ENCODE data around the gene P2RX6.
"Not testable (repeated sequence)": the region's sequence is repeated elsewhere in the genome, so short reads cannot be mapped to it uniquely, and the experiment has no call there.

The P2RX6 gene

DNA sequence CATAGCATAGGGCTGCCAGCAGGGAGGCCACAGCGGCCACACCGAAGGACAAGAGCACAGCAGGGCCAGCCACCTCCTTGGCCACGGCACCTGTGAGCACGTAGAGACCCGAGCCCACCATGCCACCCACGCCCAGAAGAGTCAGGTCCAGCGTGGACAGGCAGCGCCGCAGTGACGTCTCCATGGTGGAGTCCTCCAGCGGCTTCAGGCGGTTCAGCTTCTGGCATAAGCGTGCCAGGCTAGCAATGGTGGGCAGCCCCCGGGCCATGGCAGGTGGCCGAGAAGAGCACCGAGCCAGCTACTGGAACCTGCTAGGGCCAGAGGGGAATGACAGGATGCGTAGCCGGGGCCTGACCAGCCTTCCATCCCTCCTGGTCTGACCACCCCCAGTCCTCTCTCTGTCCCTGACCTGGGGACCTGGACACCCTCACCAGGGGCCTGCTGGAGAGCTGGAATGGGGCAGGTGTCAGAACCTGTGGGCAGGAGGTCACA lies 16.6 kb downstream of the P2RX6 start:
- no peak for DNase-seq (ENCODE audit: low read depth)

- no peak for DNase-seq (ENCODE audit: low read depth)
Observed at GRCh38 chr22:21032037-21032867, 17.3 kb downstream of the P2RX6 start, which contains the start of gene SLC7A4. Gene SLC7A4, minus strand, starts transcription at chr22:21032561. Its CDS starts 749 bp downstream, at chr22:21031812.

DNA sequence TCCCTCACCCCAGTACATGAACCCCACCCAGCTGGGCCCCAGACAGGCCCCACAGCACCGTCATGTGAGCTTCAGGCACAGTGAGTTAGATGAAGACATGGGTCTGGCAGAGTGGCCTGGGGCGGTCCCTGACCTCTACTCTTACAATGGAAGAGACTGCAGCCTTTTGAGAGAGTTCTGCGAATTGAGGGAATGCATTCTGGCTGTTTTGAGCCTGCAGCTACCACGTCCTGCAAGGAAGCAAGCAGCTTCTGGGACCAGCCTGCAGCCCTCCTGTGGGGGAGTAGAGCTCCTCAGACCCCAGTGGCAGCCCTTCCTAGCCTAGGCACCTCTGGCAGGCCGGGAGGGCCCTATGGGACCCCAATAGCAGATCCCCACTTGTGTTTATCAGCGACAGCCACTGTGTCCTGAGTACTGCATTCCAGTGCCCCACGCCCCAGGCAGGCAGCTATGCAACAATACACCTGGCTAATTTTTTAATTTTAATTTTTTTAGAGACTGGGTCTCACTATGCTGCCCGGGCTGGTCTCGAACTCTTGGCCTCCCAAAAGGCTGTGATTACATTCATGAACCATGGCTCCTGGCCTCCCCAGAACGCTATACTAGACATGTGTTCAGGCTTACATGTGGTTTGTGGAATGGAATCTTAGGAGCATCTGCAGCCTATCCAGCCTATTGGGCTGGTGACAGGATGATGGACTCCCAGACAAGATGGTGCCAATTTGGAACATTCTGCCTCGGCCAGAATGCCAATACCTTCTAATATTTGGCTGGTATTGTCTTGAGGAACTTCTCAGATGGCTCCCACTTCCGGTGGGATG lies 18.1 kb downstream of the P2RX6 start:
- DNase-seq (ENCODE audit: low read depth): no peak

DNA sequence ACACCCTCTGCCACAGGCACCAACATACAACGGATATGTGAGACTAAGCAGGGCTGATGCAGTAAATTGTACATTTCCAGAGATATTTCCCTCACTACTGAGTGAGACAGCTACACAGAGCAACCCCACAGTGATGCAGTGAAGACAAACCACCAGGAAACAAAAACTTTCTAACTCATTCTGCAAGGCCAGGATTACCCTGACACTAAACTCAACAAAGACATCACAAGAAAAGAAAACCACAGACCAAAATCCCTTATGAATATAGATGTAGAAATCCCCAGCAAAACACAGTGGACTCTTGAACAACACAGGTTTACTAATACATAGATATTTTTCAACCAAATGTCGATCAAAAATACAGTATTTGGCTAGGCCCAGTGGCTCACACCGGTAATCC lies 18.9 kb downstream of the P2RX6 start:
- DNase-seq (ENCODE audit: low read depth): no peak

- DNase-seq (ENCODE audit: low read depth): no peak
Observed at GRCh38 chr22:21034989-21035388, 20.0 kb downstream of the P2RX6 start.

- DNase-seq (ENCODE audit: low read depth): no peak
Observed at GRCh38 chr22:21038405-21038804, 23.4 kb downstream of the P2RX6 start.

GRCh38 chr22:21039158-21039557 lies 24.2 kb downstream of the P2RX6 start:
- DNase-seq (ENCODE audit: low read depth): not testable (repeated sequence)

- DNase-seq (ENCODE audit: low read depth): no peak
Observed at GRCh38 chr22:21041937-21042336, 27.0 kb downstream of the P2RX6 start.

- no peak for DNase-seq (ENCODE audit: low read depth)
Observed at GRCh38 chr22:21042978-21043859, 28.3 kb downstream of the P2RX6 start.

GRCh38 chr22:21043860-21044535 lies 29.0 kb downstream of the P2RX6 start:
- DNase-seq (ENCODE audit: low read depth): no peak

DNA sequence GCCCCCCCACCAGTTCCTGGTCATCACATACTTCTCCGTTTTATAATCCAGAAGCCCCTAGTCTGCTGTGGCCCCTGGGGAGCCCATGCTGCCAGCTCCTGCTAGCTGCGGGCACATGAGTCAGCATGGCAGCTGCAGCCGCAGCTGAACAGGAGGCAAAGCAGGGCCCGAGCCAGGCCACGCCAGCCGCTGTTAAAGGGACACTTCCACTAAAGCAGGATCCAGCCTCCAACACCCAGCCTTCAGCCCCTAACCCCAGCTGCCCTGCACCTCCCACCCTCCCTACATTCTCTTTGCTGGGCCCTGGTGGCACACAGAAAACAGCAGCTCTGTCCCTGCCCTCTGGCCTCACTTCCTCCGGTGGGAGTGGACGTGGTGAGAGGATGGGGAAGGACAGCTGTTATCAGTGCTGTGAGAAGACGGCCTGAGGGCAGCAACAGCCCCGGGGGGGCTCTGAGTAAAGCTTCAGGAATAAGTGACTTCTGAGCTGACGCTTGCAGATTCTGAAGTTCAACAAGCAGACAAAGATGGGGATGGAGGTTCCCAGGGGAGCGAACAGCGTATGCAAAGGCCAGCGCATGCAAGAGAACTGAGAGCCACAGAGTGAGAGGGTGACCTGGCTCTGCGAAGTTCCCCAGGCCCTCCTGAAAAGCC lies 30.1 kb downstream of the P2RX6 start:
- DNase-seq (ENCODE audit: low read depth): no peak

DNA sequence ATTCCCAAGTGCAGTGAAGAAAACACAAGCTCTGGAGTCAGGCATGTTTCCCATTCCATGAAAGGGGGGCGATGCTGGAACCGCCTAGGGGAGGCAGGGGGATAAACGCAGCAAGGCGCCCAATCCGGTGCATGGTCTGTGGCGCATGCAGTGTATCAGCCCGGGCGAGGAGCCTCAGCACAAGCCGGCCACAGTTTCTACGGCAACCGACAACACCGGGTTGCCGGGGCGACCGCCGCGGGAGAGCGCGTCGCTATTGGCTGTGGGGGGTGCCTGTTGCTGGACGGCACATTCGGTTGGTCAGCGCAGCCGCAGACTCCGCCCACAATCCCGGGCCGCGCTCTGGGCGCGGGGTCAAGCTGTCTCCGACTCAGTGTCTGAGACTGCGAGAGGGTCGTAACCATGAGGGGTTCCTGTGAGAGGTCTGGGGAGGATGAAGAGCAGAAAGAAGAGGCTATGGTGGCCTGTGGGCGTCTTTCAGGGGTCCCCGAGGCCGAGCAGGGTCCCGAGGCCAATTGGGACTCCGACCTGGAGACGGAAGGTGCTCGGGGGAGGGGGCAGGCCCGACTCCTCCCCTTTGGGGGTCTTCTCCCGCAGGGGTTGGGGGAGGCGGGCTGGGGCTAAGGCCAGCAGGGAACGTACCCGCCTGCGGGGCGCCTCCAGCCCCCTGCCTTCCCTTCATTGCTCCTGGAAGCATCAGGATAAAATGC lies 30.8 kb downstream of the P2RX6 start, which contains the start of gene LRRC74B:
Gene LRRC74B (plus strand): TSS at position 362 of the 710 bp plus-strand sequence. CDS start 41 bp downstream, at position 403.
- peak; percentile 49 for DNase-seq (ENCODE audit: low read depth)

DNA sequence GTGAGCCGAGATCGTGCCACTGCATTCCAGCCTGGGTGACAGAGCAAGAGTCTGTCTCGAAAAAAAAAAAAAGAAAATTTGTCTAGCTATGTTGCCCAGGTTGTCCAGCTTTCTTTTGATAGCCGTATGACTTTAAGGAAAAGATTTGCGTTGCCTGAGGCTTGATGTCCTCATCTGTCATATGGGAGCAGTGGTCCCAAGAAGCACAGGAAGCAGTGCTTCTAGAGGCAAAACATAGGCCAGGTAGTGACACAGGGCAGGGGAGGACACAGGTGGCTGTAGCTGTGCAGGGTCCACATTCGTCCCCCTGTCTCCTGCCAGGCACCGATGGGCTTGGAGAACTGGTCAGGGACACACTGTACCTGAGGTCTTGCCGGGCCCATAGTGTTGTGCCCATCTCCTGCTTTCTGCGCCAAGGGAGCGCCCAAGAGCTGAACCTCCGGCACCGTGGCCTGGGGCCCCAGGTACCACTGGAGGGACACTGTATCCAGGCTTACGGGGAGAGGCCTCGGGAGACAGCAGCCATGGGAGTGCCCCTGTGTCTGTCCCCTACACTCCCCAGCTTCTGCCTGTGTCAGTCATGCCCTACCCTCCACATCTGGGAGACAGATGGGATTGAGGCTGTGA lies 32.2 kb downstream of the P2RX6 start:
- no peak for DNase-seq (ENCODE audit: low read depth)

DNA sequence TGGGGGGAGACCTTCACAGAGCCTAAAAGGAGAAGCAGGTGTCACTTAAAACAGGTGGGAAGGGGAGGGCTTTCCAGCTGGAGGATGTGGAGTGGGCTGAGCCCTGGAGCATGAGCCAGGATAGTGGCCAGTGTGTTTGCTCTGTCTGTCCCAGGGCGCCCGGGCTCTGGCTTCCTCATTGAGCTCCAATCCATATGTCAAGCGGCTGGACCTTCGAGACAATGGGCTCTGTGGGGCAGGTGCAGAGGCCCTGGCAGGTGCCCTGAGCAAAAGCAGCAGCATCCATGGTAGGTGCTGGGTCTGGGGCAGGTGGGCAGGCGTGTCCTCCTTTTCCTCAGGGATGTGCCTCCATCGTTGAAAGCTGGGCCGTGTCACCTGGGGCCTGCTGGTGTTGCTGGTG lies 32.8 kb downstream of the P2RX6 start:
- no peak for DNase-seq (ENCODE audit: low read depth)

DNA sequence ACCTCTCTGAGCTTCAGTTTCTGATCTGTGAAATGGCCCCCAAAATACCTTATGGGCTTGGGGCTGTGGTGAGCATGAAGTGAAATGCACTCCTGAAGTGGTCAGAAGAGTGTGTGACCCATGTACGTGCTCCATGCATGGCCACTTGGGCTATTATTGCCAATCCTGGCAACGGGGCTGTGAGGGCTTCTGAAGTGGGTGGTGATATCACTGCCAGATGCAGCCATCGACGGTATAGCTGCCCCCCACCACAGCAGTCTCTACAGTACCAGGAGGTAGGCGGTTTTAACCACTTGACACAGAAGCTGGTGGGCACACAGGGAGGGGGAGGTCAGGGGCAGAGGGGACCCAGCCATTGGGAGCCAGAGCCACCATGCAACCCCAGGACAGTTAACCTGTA lies 33.5 kb downstream of the P2RX6 start:
- not testable (repeated sequence) for DNase-seq (ENCODE audit: low read depth)

DNA sequence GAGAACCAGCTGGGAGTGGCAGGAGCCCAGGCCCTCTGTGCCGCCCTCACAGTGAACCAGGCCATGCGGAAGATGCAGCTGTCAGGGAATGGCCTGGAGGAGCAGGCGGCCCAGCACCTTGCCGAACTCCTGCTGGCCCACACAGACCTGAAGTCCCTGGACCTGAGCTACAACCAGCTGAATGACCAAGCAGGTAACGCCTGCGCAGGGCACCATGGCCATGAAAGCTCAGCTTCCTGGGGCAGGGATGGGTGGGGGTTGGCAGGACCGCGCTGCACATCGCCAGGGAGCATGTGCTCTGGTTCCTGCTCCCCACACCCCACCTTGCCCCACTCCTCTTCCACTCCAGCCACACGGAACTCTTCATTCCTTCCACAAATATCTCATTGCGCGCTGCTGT lies 34.0 kb downstream of the P2RX6 start:
- not testable (repeated sequence) for DNase-seq (ENCODE audit: low read depth)

DNA sequence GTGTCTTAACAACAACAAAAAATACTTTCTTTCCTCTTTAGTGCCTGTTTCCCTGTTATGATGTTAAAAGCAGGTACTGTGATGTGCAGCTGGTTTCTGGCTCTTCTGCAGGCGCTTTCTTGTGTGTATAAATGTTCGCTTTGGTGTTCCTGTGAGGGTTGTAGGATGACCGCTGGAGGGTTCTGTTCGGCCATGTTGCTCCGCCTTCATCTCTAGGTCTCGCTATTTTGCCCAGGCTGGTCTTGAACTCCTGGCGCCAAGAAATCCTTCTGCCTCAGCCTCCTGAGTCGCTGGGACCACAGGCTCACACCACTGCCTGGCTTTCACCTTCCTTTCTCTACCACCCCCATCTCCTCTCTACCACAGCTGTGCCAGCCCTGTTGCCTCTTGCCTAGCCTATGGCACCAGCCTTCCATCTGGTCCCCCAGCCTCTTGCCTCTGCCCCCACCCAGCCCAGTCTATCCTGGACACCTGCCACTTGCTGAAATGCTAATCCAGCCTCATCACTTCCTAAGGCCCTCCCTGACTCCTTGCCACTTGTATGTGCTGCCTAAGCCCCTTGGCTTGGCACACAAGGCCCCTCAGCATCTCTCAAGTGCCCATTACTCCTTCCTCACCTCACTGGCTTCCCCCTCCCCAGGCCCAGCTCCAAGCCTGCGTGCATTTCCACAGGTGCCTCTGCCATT lies 36.3 kb downstream of the P2RX6 start:
- DNase-seq (ENCODE audit: low read depth): no peak

DNA sequence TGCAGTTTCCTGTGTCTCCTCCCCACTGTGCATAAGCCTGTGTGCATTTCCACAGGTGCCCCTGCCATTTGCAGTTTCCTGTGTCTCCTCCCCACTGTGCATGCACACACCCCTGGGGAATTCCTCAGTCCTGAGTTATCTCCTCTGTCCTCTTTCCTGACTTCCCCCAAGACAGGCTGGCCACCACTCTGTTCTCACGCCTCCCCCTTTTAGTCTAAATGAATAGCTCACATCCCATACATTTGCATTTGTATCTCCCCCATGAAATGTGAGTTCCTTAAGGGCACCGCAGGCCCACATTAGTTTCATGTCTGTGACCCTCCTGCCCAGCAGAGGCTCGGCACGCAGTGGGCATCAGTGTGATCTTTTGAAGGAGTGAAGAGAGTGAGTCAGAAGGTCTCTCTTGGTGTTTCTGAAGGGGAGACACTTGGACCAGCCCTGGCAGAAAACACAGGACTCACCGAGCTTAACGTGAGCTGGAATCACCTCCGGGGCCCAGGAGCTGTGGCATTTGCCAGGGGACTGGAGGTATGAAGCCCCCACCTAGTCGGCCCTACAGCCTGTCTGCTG lies 37.0 kb downstream of the P2RX6 start:
- DNase-seq (ENCODE audit: low read depth): no peak
